ENCODE data around the gene EFS. TPM values are rescaled to one million over a fixed set of nuclear protein-coding genes. Genes with fewer than 3 reads are reported as not detected.

The EFS gene
- total RNA-seq, 1 donor from 2014 or later, result 17.2 TPM

DNA sequence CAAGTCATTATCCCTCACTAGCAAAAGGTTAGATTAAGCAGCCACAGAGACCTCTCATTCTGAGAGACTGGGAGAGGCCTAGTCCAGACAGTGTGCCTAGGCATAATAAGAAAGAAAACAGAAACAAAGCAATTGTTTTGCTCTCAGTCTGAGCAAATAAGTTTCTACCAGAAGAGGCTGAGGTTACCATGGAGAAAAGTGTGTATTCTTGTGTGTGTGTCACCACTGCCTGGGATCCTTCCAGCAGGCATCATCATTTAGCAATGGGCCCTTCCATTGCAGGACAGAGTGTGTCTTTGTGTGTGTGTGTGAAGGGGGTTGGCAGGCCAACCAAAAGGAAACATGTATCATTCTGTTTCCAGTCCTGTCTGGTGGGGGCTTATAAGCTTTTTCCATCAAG, 3.7 kb downstream of the EFS start:
- Histone ChIP-seq H3K9ac (ENCODE audit: low read depth in 1 of 3, low read length in 3 of 3) (no peak overlapping the region), H3K27ac (ENCODE audit: low read depth, low read length) (peak overlapping the region; percentile 8), H3K27me3 (ENCODE audit: control insufficient read depth in 3 of 3, insufficient read depth in 3 of 3, low read length in 3 of 3) (peaks cover 10 to 30% (median 10%) of the 10 kb centered on the region in 3 donors), H3K36me3 (ENCODE audit: control insufficient read depth in 3 of 3, insufficient read depth in 3 of 3, low read length in 3 of 3) (no peaks in the 10 kb centered on the region), H3K9me3 (ENCODE audit: control insufficient read depth in 3 of 3, low read length in 3 of 3) (no peaks in the 10 kb centered on the region), H3K4me1 (ENCODE audit: control insufficient read depth in 3 of 3, insufficient read depth in 3 of 3, low read length in 3 of 3) (peaks cover 0 to 16% (median 5%) of the 10 kb centered on the region in 3 donors), H3K4me3 (ENCODE audit: low read length in 3 of 3) (no peak overlapping the region)

DNA sequence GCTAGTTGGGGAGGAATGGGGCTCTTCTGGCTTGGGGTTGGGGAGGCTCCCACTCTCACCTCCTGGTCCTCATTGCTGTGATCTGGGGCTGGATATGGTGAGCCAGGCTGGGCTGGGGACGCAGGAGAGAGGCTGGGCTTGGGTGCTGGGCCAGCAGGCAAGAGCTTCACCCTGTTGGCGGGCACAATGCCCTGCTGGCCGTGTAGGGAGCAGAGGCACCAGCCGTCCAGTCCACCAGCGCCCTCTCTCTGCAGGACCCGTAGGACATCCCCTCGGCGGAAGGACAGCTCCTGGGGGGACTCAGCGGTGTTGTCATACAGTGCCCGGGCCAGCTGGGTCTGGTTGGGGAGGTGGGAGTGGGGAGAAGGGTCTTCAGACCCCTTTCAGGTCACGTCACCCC, 4.5 kb downstream of the EFS start:
- Histone ChIP-seq H3K4me3 (ENCODE audit: low read length in 3 of 3) (no peak overlapping the region), H3K27me3 (ENCODE audit: control insufficient read depth in 3 of 3, insufficient read depth in 3 of 3, low read length in 3 of 3) (peaks cover 9 to 31% (median 17%) of the 10 kb centered on the region in 3 donors), H3K27ac (ENCODE audit: low read depth, low read length) (no peak overlapping the region), H3K36me3 (ENCODE audit: control insufficient read depth in 3 of 3, insufficient read depth in 3 of 3, low read length in 3 of 3) (no peaks in the 10 kb centered on the region), H3K9ac (ENCODE audit: low read depth in 1 of 3, low read length in 3 of 3) (no peak overlapping the region), H3K9me3 (ENCODE audit: control insufficient read depth in 3 of 3, low read length in 3 of 3) (no peaks in the 10 kb centered on the region), H3K4me1 (ENCODE audit: control insufficient read depth in 3 of 3, insufficient read depth in 3 of 3, low read length in 3 of 3) (peaks cover 0 to 11% (median 5%) of the 10 kb centered on the region in 3 donors)

DNA sequence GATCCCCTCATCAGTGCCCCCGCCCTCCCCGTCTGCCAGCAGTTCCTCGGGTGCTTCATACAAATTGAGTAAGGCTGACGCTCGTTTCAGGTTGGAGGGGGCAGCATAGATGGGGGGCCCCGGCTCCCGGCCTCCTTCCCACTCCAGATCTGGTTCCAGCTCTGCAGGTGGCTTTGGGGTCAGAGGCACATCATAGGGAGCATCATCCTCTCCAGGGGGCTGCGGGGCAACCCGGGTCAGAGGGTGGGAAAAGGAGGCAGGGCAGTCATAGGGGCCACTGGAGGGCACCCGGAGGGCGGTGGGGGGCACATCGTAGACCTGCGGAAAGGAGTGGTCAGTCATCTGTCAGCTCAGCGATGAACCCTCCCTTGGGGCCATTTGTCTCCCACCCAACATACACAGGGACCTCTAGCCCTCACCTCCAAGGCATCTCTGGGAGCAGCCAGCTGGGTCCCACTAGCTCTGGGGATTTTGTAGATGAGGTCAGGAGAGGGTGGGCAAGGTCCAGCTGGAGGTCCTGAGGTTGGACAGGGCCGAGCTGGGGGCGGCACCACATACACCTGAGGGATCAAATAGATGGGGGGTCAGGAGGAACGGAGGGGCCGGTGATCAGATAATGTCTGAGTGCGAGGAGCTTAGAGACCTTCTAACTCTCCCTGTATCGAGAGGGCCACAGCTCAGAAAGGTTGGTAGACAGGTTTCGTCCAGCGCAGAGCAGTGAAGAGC, 5.1 kb downstream of the EFS start:
- peaks cover 0 to 9% (median 4%) of the 10 kb centered on the region in 3 donors for H3K4me1 ChIP-seq (ENCODE audit: control insufficient read depth in 3 of 3, insufficient read depth in 3 of 3, low read length in 3 of 3)
- no peak overlapping the region for H3K4me3 ChIP-seq (ENCODE audit: low read length in 3 of 3)
- H3K9me3 ChIP-seq (ENCODE audit: control insufficient read depth in 3 of 3, low read length in 3 of 3), result no peaks in the 10 kb centered on the region
- H3K27me3 ChIP-seq (ENCODE audit: control insufficient read depth in 3 of 3, insufficient read depth in 3 of 3, low read length in 3 of 3), result peaks cover 8 to 28% (median 18%) of the 10 kb centered on the region in 3 donors
- no peak overlapping the region for H3K27ac ChIP-seq (ENCODE audit: low read depth, low read length)
- H3K36me3 ChIP-seq (ENCODE audit: control insufficient read depth in 3 of 3, insufficient read depth in 3 of 3, low read length in 3 of 3), result no peaks in the 10 kb centered on the region
- H3K9ac ChIP-seq (ENCODE audit: low read depth in 1 of 3, low read length in 3 of 3), result no peak overlapping the region

DNA sequence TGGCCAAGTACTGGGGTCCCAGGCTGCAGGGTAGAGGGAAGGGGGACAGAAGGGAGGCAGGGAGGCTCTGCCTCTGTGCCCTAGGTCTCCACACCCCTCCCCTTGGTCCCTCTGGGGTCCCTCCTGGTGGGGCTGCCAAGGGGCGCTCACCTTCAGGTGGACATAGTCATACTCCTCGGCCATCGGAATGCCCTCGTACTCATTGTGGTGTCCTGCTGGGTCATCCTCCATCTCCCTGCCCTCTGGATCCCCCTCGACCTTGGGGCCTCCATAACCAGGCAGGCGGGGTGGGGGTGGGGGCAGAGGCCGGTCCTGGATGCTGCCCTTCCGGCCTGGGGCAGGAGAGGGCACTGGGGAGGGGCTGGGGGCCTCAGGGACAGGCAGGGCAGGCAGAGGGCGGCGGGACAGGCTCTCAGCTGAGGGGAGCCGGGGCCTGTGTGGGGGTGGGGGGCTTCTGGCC, 5.8 kb downstream of the EFS start:
- Histone ChIP-seq H3K36me3 (ENCODE audit: control insufficient read depth in 3 of 3, insufficient read depth in 3 of 3, low read length in 3 of 3) (no peaks in the 10 kb centered on the region), H3K4me1 (ENCODE audit: control insufficient read depth in 3 of 3, insufficient read depth in 3 of 3, low read length in 3 of 3) (peaks cover 0 to 5% (median 1%) of the 10 kb centered on the region in 3 donors), H3K27ac (ENCODE audit: low read depth, low read length) (no peak overlapping the region), H3K27me3 (ENCODE audit: control insufficient read depth in 3 of 3, insufficient read depth in 3 of 3, low read length in 3 of 3) (peaks cover 8 to 27% (median 15%) of the 10 kb centered on the region in 3 donors), H3K4me3 (ENCODE audit: low read length in 3 of 3) (no peak overlapping the region), H3K9me3 (ENCODE audit: control insufficient read depth in 3 of 3, low read length in 3 of 3) (no peaks in the 10 kb centered on the region), H3K9ac (ENCODE audit: low read depth in 1 of 3, low read length in 3 of 3) (no peak overlapping the region)

DNA sequence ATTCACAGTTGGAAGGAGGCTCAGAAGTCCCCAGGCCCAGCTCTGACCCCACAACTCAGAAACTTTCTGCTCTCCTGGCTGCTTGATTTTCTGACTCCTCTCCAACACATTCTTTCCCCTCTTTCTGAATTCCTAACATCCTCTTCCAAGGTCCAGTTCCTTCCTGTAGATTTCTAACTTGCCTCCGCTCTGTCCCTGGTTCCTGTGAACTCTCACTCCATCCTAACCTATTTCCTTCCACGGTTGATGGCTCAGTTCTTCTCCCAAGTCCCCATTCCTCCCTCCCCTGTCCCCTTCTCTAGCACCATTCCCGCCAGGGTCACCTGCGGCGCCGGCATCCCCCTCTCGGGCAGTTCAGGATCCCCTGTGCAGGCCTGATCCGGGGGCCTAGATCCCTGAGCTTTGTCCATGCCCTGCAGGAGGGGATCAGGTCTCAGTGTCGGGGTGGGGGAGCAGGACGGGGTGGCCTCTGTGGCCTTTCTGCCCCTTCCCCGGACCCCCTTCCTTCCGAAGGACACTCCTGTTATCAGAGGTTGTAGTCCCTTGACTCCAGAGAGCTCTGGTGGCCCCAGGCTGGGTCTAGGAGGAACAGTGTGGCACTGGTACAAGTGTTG, 6.3 kb downstream of the EFS start:
- H3K4me3 ChIP-seq (ENCODE audit: low read length in 3 of 3), result no peak overlapping the region
- no peak overlapping the region for H3K9ac ChIP-seq (ENCODE audit: low read depth in 1 of 3, low read length in 3 of 3)
- H3K27ac ChIP-seq (ENCODE audit: low read depth, low read length), result no peak overlapping the region
- no peaks in the 10 kb centered on the region for H3K4me1 ChIP-seq (ENCODE audit: control insufficient read depth in 3 of 3, insufficient read depth in 3 of 3, low read length in 3 of 3)
- no peaks in the 10 kb centered on the region for H3K36me3 ChIP-seq (ENCODE audit: control insufficient read depth in 3 of 3, insufficient read depth in 3 of 3, low read length in 3 of 3)
- peaks cover 9 to 26% (median 15%) of the 10 kb centered on the region in 3 donors for H3K27me3 ChIP-seq (ENCODE audit: control insufficient read depth in 3 of 3, insufficient read depth in 3 of 3, low read length in 3 of 3)
- no peaks in the 10 kb centered on the region for H3K9me3 ChIP-seq (ENCODE audit: control insufficient read depth in 3 of 3, low read length in 3 of 3)

- Histone ChIP-seq H3K4me3 (ENCODE audit: low read length in 3 of 3) (no peak overlapping the region), H3K36me3 (ENCODE audit: control insufficient read depth in 3 of 3, insufficient read depth in 3 of 3, low read length in 3 of 3) (no peaks in the 10 kb centered on the region), H3K4me1 (ENCODE audit: control insufficient read depth in 3 of 3, insufficient read depth in 3 of 3, low read length in 3 of 3) (peaks cover 0 to 1% (median 0%) of the 10 kb centered on the region in 3 donors), H3K27ac (ENCODE audit: low read depth, low read length) (no peak overlapping the region), H3K9ac (ENCODE audit: low read depth in 1 of 3, low read length in 3 of 3) (no peak overlapping the region), H3K27me3 (ENCODE audit: control insufficient read depth in 3 of 3, insufficient read depth in 3 of 3, low read length in 3 of 3) (peaks cover 14 to 30% (median 22%) of the 10 kb centered on the region in 3 donors), H3K9me3 (ENCODE audit: control insufficient read depth in 3 of 3, low read length in 3 of 3) (no peaks in the 10 kb centered on the region)
Observed at GRCh38 chr14:23358042-23358441, 6.9 kb downstream of the EFS start.

DNA sequence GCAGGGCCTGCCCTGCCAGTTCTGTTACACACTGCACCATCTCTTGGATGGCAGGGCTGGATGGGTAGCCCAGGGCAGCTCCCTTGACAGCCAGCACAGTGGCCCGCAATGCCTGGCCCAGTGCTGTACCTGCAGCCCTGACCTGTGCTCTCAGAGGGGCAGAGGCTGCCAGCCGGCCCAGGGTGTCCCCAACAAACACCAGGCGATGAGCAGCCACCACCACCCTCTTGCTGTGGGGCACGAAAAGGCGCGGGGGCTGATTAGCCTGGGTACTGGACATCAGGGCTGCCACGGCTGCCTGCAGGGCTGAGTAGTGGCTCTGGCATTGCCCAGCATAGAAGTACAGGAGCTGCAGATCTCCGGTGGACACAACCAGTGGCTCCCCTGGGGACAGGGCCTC, 7.7 kb downstream of the EFS start:
- Histone ChIP-seq H3K9ac (ENCODE audit: low read depth in 1 of 3, low read length in 3 of 3) (peak overlapping the region in 1 of 3 donors; percentile 16), H3K9me3 (ENCODE audit: control insufficient read depth in 3 of 3, low read length in 3 of 3) (no peaks in the 10 kb centered on the region), H3K27ac (ENCODE audit: low read depth, low read length) (no peak overlapping the region), H3K4me3 (ENCODE audit: low read length in 3 of 3) (no peak overlapping the region), H3K36me3 (ENCODE audit: control insufficient read depth in 3 of 3, insufficient read depth in 3 of 3, low read length in 3 of 3) (no peaks in the 10 kb centered on the region), H3K27me3 (ENCODE audit: control insufficient read depth in 3 of 3, insufficient read depth in 3 of 3, low read length in 3 of 3) (peaks cover 15 to 34% (median 28%) of the 10 kb centered on the region in 3 donors), H3K4me1 (ENCODE audit: control insufficient read depth in 3 of 3, insufficient read depth in 3 of 3, low read length in 3 of 3) (peaks cover 3 to 4% (median 3%) of the 10 kb centered on the region in 3 donors)

- no peak overlapping the region for H3K4me3 ChIP-seq (ENCODE audit: low read length in 3 of 3)
- no peaks in the 10 kb centered on the region for H3K36me3 ChIP-seq (ENCODE audit: control insufficient read depth in 3 of 3, insufficient read depth in 3 of 3, low read length in 3 of 3)
Observed at GRCh38 chr14:23356662-23357061, 8.3 kb downstream of the EFS start.

GRCh38 chr14:23355871-23356435, 9.0 kb downstream of the EFS start:
- no peaks in the 10 kb centered on the region for H3K9me3 ChIP-seq (ENCODE audit: control insufficient read depth in 3 of 3, low read length in 3 of 3)
- no peaks in the 10 kb centered on the region for H3K36me3 ChIP-seq (ENCODE audit: control insufficient read depth in 3 of 3, insufficient read depth in 3 of 3, low read length in 3 of 3)
- no peak overlapping the region for H3K4me3 ChIP-seq (ENCODE audit: low read length in 3 of 3)

More at GRCh38 chr14:23356662-23357061, 8.3 kb downstream of the EFS start:
- Histone ChIP-seq H3K27me3 (ENCODE audit: control insufficient read depth in 3 of 3, insufficient read depth in 3 of 3, low read length in 3 of 3) (peaks cover 21 to 36% (median 34%) of the 10 kb centered on the region in 3 donors), H3K4me1 (ENCODE audit: control insufficient read depth in 3 of 3, insufficient read depth in 3 of 3, low read length in 3 of 3) (peaks cover 8 to 10% (median 9%) of the 10 kb centered on the region in 3 donors), H3K9ac (ENCODE audit: low read depth in 1 of 3, low read length in 3 of 3) (no peak overlapping the region), H3K9me3 (ENCODE audit: control insufficient read depth in 3 of 3, low read length in 3 of 3) (no peaks in the 10 kb centered on the region), H3K27ac (ENCODE audit: low read depth, low read length) (no peak overlapping the region)

GRCh38 chr14:23354990-23355389, 10.0 kb downstream of the EFS start:
- no peaks in the 10 kb centered on the region for H3K36me3 ChIP-seq (ENCODE audit: control insufficient read depth in 3 of 3, insufficient read depth in 3 of 3, low read length in 3 of 3)
- H3K9ac ChIP-seq (ENCODE audit: low read depth in 1 of 3, low read length in 3 of 3), result no peak overlapping the region
- H3K4me1 ChIP-seq (ENCODE audit: control insufficient read depth in 3 of 3, insufficient read depth in 3 of 3, low read length in 3 of 3), result peaks cover 9 to 12% (median 11%) of the 10 kb centered on the region in 3 donors
- H3K27ac ChIP-seq (ENCODE audit: low read depth, low read length), result no peak overlapping the region
- peaks cover 22 to 50% (median 45%) of the 10 kb centered on the region in 3 donors for H3K27me3 ChIP-seq (ENCODE audit: control insufficient read depth in 3 of 3, insufficient read depth in 3 of 3, low read length in 3 of 3)
- no peaks in the 10 kb centered on the region for H3K9me3 ChIP-seq (ENCODE audit: control insufficient read depth in 3 of 3, low read length in 3 of 3)
- no peak overlapping the region for H3K4me3 ChIP-seq (ENCODE audit: low read length in 3 of 3)

More at GRCh38 chr14:23355871-23356435, 9.0 kb downstream of the EFS start:
- Histone ChIP-seq H3K4me1 (ENCODE audit: control insufficient read depth in 3 of 3, insufficient read depth in 3 of 3, low read length in 3 of 3) (peaks cover 9 to 12% (median 11%) of the 10 kb centered on the region in 3 donors), H3K27me3 (ENCODE audit: control insufficient read depth in 3 of 3, insufficient read depth in 3 of 3, low read length in 3 of 3) (peaks cover 22 to 44% (median 41%) of the 10 kb centered on the region in 3 donors), H3K9ac (ENCODE audit: low read depth in 1 of 3, low read length in 3 of 3) (no peak overlapping the region), H3K27ac (ENCODE audit: low read depth, low read length) (no peak overlapping the region)

All from skeletal muscle tissue (tissue), 4 donors.